ENCODE results near the gene TAPBP.

TAPBP gene

GRCh38 chr6:33318426-33319073 is 4.7 kb upstream of the TAPBP start:
- DNase-seq: no peak

GRCh38 chr6:33317669-33318425 is 4.0 kb upstream of the TAPBP start, which contains the start of gene ZBTB22:
Gene ZBTB22 (minus strand): TSS chr6:33317744. CDS start chr6:33316916, 828 bp downstream.
- peak; percentile 87 for DNase-seq

- no peak for DNase-seq
Measured at GRCh38 chr6:33317419-33317668, 3.5 kb upstream of the TAPBP start.

GRCh38 chr6:33316603-33317418 is 2.9 kb upstream of the TAPBP start:
- DNase-seq: no peak

GRCh38 chr6:33315793-33316602 is 2.1 kb upstream of the TAPBP start:
- DNase-seq: no peak

- no peak for DNase-seq
Measured at GRCh38 chr6:33314943-33315792, 1.3 kb upstream of the TAPBP start.

GRCh38 chr6:33314515-33314942 is 651 bp upstream of the TAPBP start:
- peak; percentile 19 for DNase-seq

GRCh38 chr6:33313105-33313708 is 671 bp downstream of the TAPBP start:
- DNase-seq: peak; percentile 44

- DNase-seq: peak; percentile 39
Measured at GRCh38 chr6:33312361-33313104, 1.3 kb downstream of the TAPBP start.

- no peak for DNase-seq
Measured at GRCh38 chr6:33306356-33306755, 7.5 kb downstream of the TAPBP start.

GRCh38 chr6:33305052-33305451 is 8.8 kb downstream of the TAPBP start:
- no peak for DNase-seq

- DNase-seq: no peak
Measured at GRCh38 chr6:33304216-33304615, 9.7 kb downstream of the TAPBP start.

- DNase-seq: no peak
Measured at GRCh38 chr6:33301877-33302276, 12.0 kb downstream of the TAPBP start.

GRCh38 chr6:33299237-33299944 is 14.5 kb downstream of the TAPBP start:
- peak; percentile 86 for DNase-seq

GRCh38 chr6:33298773-33299236 is 15.1 kb downstream of the TAPBP start, which contains the start of gene RGL2:
Gene RGL2 (minus strand): TSS chr6:33298942. CDS start chr6:33298610, 332 bp downstream.
- DNase-seq: peak; percentile 77

- DNase-seq: peak; percentile 35
Measured at GRCh38 chr6:33297956-33298772, 15.7 kb downstream of the TAPBP start.

GRCh38 chr6:33297406-33297955 is 16.4 kb downstream of the TAPBP start:
- DNase-seq: no peak

GRCh38 chr6:33296797-33297405 is 17.0 kb downstream of the TAPBP start:
- no peak for DNase-seq
